ENCODE data around the gene TGFBRAP1.

Gene TGFBRAP1

DNA sequence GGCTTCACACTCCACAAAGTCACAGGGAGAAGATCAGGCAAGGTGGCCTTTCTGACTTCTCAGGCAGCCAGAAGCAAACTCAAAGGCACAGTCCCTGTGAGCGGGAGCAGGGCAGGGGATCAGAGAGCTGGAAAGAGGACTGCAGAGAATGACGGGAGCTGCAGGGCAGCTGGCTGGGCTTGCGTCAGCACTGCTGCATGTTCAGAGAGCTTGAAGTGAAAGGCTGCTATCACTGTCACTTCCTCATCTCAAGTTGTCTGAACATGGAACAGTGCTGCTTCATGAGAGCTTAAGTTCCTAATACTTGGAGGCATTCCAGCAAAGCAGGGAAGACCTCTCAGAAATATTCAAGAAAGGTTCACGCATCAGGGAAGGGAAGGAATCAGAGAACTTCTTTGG lies 20.4 kb downstream of the TGFBRAP1 start:
- DNase-seq = peak; percentile 80 to 91 (median 87)

DNA sequence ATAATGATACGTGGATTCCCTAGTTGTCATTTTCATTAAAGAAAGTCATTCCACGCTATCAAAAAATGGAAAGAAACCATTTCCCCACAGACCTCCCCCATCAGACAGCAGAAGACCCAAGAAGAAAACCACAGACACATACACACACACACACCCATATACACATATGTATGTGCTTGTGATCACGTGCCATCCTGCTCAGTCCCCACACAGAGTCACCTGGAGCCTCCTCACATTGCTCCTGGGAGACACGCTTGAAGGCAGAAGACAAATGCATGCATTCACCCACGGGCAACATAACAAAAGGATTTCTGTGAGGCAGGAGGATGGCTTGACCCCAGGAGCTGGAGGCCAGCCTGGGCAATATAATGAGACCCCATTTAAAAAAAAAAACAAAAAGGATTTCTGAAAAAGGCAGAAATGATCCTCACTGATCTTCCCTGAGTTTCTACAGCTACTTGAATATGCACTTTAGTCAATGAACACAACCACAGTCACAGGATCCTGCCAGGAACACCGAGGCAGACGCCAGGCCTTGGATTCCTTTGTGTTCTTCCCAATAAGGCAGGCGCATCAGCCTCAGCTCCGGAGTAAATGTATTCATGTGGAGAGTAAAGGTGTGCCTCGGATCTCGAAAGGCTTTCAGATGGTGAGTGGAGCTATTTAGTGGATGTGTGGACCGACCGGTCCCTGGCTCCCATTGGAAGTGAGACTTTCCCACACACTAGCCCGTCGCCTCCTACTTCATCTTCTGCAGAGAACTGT lies 21.0 kb downstream of the TGFBRAP1 start:
- DNase-seq = no peak

- no peak for DNase-seq
Observed at GRCh38 chr2:105307962-105308361, 21.6 kb downstream of the TGFBRAP1 start.

DNA sequence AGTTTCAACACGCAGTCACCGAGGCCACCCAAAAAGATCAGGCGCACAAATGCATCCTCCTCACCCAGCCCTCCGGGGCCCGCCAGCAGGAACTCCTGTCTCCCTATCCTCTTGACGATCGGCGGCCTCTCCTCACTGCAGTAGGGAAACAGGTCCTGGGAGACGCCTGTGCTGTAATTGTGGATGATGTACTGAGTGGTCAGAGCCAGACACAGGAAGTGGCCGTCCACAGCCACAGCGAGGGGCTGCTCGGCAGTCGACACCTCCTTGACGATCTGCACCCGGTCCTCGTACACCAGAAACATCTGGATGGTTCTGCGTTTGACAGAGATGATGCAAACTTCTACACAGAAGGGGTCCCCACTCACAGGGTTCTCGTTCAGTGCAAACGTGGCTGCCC lies 22.0 kb downstream of the TGFBRAP1 start:
- no peak for DNase-seq

DNA sequence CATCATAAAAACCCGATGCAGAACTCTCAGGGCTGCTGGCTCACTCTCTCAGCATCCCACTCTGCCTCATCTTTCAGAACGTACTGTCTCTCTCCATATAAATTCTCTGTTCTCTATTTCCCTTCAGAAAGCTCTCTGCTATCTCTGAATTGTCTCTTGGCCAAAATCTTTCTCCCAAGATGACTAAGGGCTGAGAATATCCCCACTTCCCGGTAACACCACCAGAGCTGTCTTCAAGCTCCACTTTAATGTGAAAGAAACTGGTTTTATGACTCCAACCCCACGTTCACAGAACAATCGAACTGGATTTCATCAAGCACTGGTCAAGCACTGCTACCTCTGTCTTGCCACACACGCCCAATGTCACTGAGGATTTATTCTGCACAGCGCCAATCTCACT lies 22.4 kb downstream of the TGFBRAP1 start:
- no peak for DNase-seq

GRCh38 chr2:105301646-105302045 lies 27.9 kb downstream of the TGFBRAP1 start:
- no peak for DNase-seq

GRCh38 chr2:105299290-105299689 lies 30.2 kb downstream of the TGFBRAP1 start:
- no peak for DNase-seq

GRCh38 chr2:105298017-105298416 lies 31.5 kb downstream of the TGFBRAP1 start:
- no peak for DNase-seq

- no peak for DNase-seq
Observed at GRCh38 chr2:105297216-105297615, 32.3 kb downstream of the TGFBRAP1 start.

GRCh38 chr2:105296017-105296611 lies 33.4 kb downstream of the TGFBRAP1 start:
- DNase-seq = no peak

- peak; percentile 29 to 56 (median 49) for DNase-seq
Observed at GRCh38 chr2:105294844-105295481, 34.6 kb downstream of the TGFBRAP1 start.

DNA sequence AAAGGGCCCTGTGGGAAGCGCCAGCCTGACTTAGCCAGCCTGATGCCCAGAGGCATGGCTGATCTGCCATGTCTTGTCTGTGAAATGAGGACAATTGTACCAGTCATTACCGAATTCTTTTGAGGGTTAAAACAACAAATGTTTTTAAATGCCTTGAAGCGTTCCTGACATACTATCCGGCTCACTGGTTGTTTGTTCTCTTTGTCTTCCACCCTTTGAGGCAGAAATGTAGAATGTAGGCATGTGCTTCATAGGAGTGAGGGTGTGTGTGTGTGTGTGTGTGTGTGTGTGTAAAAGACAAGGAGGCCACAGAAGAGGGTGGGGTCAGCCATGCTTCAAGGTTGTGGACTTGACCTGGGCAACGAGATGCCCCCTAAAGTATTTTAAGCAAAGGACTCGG lies 35.5 kb downstream of the TGFBRAP1 start:
- no peak for DNase-seq

GRCh38 chr2:105291981-105292380 lies 37.6 kb downstream of the TGFBRAP1 start:
- no peak for DNase-seq

DNA sequence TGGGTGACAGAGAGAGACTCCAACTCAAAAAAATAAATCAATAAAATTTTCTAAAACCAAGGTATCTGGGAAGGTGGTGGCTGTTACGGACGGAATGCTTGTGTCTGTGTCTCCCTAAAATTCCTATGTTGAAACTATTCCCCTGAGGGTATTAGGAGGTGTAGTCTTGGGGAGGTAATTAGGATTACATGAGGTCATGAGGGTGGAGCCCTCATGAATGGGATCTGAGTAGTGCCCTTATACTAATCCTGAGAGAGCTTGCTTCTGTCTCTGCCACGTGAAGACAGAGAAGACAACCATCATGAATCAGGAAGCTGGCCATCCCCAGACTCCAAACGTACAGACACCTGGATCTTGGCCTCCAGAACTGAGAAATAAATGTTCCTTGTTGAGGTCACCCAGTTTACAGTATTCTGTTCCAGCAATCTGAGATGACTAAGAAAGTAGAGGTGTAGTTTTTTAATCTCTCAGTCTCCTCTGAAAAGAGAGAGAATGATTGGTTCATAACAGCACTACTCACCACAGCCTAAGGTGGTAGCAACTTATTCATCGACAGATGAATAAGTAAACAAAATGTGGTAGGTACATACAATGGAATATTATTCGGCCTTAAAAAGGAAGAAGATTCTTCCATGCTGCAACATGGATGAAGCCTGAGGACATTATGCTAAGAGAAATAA lies 38.4 kb downstream of the TGFBRAP1 start:
- DNase-seq = no peak

- DNase-seq = no peak
Observed at GRCh38 chr2:105288133-105288532, 41.4 kb downstream of the TGFBRAP1 start.

- peak; percentile 48 to 71 (median 62) for DNase-seq
Observed at GRCh38 chr2:105287692-105288091, 41.8 kb downstream of the TGFBRAP1 start.

DNA sequence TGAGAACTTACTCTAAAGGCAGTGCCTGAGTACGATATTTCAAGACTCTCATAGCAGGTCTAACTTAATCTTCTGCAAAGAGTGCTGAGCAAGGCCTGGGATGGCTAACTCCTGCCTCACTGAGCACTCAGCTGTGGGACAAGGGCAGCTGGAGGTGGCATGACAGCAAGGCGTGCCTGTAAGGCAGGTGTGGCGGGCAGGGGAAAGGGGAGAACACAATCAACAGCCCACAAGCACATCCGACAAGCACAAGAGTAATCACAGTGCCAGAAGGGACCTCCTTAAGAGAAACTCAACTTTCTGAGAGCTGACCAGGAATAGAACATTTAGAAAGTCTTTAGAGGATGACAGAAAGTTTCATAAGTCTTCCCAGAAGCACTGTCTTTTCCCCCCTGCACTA lies 46.0 kb downstream of the TGFBRAP1 start:
- no peak for DNase-seq

DNA sequence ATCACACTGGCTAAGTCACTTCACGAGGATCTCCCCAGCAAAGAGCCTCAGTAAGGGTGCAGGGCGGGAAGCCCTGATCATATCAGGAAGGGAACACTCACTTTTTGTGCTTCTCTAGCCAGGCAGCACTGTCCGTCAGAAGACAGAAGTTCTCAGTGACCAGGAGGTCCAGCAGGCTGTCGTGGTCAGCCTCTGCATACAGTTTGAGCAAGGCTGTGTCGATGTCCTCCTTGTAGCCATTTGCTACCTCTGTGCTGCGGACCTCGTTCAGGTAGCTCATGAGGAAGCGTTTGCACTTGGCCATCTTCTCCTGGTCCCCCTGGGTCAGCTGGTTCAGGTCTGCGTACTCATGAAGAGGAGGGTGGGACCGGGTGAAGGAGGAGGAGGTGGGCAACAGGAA lies 49.3 kb downstream of the TGFBRAP1 start:
- no peak for DNase-seq

DNA sequence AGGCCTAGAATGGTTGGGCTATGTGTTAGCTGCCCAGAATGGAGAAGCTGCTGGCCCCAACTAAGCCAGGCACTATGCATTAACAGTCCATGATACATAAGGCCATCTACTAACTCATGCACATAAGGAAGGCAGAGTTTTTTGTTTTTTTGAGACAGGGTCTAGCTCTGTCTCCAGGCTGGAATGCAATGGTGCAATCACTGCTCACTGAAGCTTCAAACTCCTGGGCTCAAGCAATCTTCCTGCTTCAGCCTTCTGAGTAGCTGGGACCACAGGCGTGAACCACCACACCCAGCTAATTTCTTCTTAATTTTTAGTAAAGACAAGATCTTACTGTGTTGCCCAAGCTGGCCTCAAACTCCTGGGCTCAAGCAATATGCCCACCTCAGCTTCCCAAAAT lies 50.4 kb downstream of the TGFBRAP1 start:
- DNase-seq = no peak

DNA sequence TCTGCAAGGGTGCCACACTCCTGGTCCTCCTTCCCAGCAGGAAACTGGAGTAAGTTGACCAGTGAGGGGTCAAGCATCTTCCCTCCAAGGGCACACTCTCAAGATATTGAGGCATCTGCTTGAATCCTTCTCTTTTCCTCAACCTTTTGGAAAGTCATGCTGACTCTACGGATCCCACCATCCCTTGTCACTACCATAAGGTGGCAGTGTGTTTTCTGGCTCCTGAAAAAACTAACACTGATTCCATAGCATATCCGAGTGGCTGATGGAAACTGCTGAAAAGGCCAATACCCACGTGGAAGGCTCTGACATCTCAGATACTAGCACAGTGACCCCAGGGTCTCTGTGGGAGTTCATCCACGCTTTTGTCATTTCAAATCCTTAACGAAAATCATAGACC lies 50.9 kb downstream of the TGFBRAP1 start:
- DNase-seq = no peak

- no peak for DNase-seq
Observed at GRCh38 chr2:105274046-105274445, 55.5 kb downstream of the TGFBRAP1 start.

DNA sequence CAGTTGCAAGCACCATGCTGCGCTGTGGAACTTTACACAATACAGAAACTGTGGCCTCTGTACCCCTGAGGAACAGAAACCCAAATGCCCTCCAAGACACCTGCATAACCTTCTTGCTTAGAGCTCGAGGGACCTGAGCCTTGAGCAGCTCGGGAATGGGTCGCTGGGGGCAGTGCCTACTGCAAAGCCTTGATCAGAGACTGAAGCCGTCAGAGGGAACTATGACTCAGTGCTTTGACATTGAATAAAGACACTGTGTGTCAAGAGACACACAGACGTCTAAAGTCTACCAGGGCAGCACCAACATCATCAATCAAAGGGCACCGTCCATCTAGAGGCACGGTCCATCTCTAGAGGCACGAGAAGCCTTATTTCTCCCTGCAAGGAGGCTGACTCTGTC lies 57.4 kb downstream of the TGFBRAP1 start:
- no peak for DNase-seq

- no peak for DNase-seq
Observed at GRCh38 chr2:105271393-105272045, 58.0 kb downstream of the TGFBRAP1 start.
